OCI-LY7 (cell line): Measurements from ENCODE around the gene PILRA. TPM values are rescaled to one million over a fixed set of nuclear protein-coding genes. Genes with fewer than 3 reads are reported as not detected.

Source experiments
- BruUV-seq: library from RNA; stranded (reverse); fragments of 400-500 nt; replicated peaks from 2 replicates; lab custom pipeline; 2021; lab: Mats Ljungman, UMichigan
- CTCF ChIA-PET: fragments of 300-600 bp; sonication (Branson Sonifier 250); formaldehyde crosslinking; loops from one replicate; lab custom pipeline; 2022; ENCODE audit warnings: antibody characterized with exemption; ENCODE audit not compliant: unreplicated experiment; lab: Charles Lee
- POLR2A ChIA-PET: fragments of 300-600 bp; sonication (Branson Sonifier 250); formaldehyde crosslinking; loops from one replicate; lab custom pipeline; 2022; ENCODE audit warnings: antibody characterized with exemption; lab: Charles Lee
- DNase-seq: peaks from one replicate; pipeline ENCODE4 v3.0.0-alpha.2; 2015; ENCODE audit warnings: low spot score
- H2AFZ ChIP-seq: fragments of 200-600 bp; sonication (generic), shearing (Covaris generic); 2 replicates; pipeline ENCODE4 v1.6.1; 2014; ENCODE audit warnings: mild to moderate bottlenecking, antibody characterized with exemption, low read length, moderate library complexity
- H3K27ac ChIP-seq: fragments of 200-600 bp; sonication (generic); 2 replicates; pipeline ENCODE4 v1.5.1; 2014; ENCODE audit warnings: mixed run types, low read depth, mild to moderate bottlenecking, moderate library complexity, low read length, inconsistent platforms; ENCODE audit not compliant: poor library complexity, severe bottlenecking
- H3K36me3 ChIP-seq: fragments of 200-600 bp; sonication (generic); 2 replicates; pipeline ENCODE4 v1.6.1; 2014; ENCODE audit warnings: mild to moderate bottlenecking, antibody characterized with exemption, low read length, moderate library complexity, mixed read lengths; ENCODE audit not compliant: insufficient read depth
- H3K4me1 ChIP-seq: fragments of 200-600 bp; sonication (generic); 2 replicates; pipeline ENCODE4 v1.5.1; 2014; ENCODE audit warnings: mild to moderate bottlenecking, low read length; ENCODE audit not compliant: insufficient read depth, poor library complexity, severe bottlenecking
- H3K4me2 ChIP-seq: fragments of 200-600 bp; sonication (generic); 2 replicates; pipeline ENCODE4 v1.6.1; 2014; ENCODE audit warnings: mild to moderate bottlenecking, low read length
- H3K4me3 ChIP-seq: fragments of 200-600 bp; sonication (generic); 2 replicates; pipeline ENCODE4 v1.5.1; 2014; ENCODE audit warnings: mild to moderate bottlenecking, low read depth, low read length; ENCODE audit not compliant: poor library complexity, severe bottlenecking
- H3K79me2 ChIP-seq: fragments of 200-600 bp; sonication (generic); 2 replicates; pipeline ENCODE4 v1.6.1; 2016; ENCODE audit warnings: low read depth, mild to moderate bottlenecking, low read length, moderate library complexity, mixed read lengths; ENCODE audit not compliant: insufficient read depth
- H3K9me2 ChIP-seq: fragments of 200-600 bp; sonication (generic); 2 replicates; pipeline ENCODE4 v1.6.1; 2016; ENCODE audit warnings: mild to moderate bottlenecking, low read length, mixed read lengths; ENCODE audit not compliant: insufficient read depth
- H3K9me3 ChIP-seq: fragments of 200-600 bp; sonication (generic); 2 replicates; pipeline ENCODE4 v1.6.1; 2014; ENCODE audit warnings: mild to moderate bottlenecking, mixed run types, low read length, mixed read lengths
- H4K20me1 ChIP-seq: fragments of 200-600 bp; sonication (generic); 2 replicates; pipeline ENCODE4 v1.6.1; 2014; ENCODE audit warnings: mild to moderate bottlenecking, antibody characterized with exemption, low read length, moderate library complexity, mixed read lengths; ENCODE audit not compliant: insufficient read depth
- CTCF ChIP-seq: fragments of 200-600 bp; sonication (generic); conservative IDR thresholded peaks from 2 replicates; pipeline ENCODE4 v1.5.1; 2014; ENCODE audit warnings: mild to moderate bottlenecking, antibody characterized with exemption, low read length, moderate library complexity, mixed read lengths
- EZH2phosphoT487 ChIP-seq: fragments of 200-600 bp; sonication (generic); IDR thresholded peaks from 2 replicates; pipeline ENCODE4 v1.6.1; 2018; ENCODE audit warnings: low read depth, borderline replicate concordance, mild to moderate bottlenecking, mixed run types, antibody characterized with exemption, low read length, moderate library complexity, mixed read lengths
- intact Hi-C: fragments of 100-400 bp; cut with micrococcal nuclease; formaldehyde crosslinking; loops from one replicate; pipeline ENCODE4 v1.10.0; 2022; ENCODE audit not compliant: unreplicated experiment
- total RNA-seq, 2 experiments: library from RNA; depleted of rRNA in 1 of 2; stranded (reverse); fragments of >200 nt in 1 of 2; shearing (Covaris generic) in 1 of 2; gene quantifications; 2 replicates each; pipeline ENCODE4 v1.2.3, GENCODE V29; 2014 to 2022

The PILRA gene
- total RNA-seq, 2 experiments from 2014 or later, result 8.0 to 16.0 TPM

DNA sequence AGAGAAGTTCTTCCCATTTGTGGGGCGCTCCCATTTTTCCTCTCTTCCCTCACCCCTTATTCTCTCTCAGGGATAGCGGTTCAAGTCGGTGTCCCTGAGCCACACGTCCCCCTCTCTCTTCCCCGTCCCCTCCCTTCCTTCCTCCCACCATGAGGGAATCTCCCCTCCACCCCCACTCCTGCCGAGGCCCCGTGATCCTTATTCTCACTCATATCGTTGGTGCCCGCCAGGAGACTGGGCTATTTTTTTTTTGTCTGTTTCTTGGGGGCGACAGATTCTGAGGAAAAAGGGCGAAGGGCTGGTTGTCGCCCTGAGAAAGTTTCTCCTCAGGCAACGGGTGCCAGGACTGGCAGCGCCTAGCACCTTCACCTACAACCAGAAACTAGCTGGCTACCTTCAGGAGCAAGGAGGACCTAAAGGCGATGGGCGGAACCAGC, 54.5 kb downstream of the PILRA start:
- H3K36me3 ChIP-seq, result peaks cover 26% of the 10 kb centered on the region
- peaks cover 36% of the 10 kb centered on the region for H3K4me1 ChIP-seq
- BruUV-seq, result no TSS peak
- peak overlapping the region; percentile 76 for H2AFZ ChIP-seq
- no peaks in the 10 kb centered on the region for H3K9me3 ChIP-seq
- no peak for TF ChIP-seq CTCF
- no peak for TF ChIP-seq EZH2phosphoT487
- peak overlapping the region; percentile 96 for H3K4me2 ChIP-seq
- H3K4me3 ChIP-seq, result peak overlapping the region; percentile 91
- peak overlapping the region; percentile 93 for H3K27ac ChIP-seq
- ChIA-PET CTCF (no interaction called here), POLR2A (interaction anchor here (0.7 to 2.0 kb wide), 9 partner anchors 8 to 157 kb away, joined by 3 to 8 read pairs (median 4); no protein-coding TSS in a partner anchor)
- intact Hi-C loops, result no loop called here
- H3K79me2 ChIP-seq, result peaks cover 29% of the 10 kb centered on the region
- H3K9me2 ChIP-seq, result no peaks in the 10 kb centered on the region
- H4K20me1 ChIP-seq, result peaks cover 9% of the 10 kb centered on the region; the same call in 1 of the 2 replicates
- no peak for DNase-seq

GRCh38 chr7:100428199-100428966, 55.1 kb downstream of the PILRA start, which contains the start of gene ZCWPW1:
ZCWPW1 (minus strand) TSS chr7:100428703; CDS start chr7:100420649, 8,054 bp downstream.
- no peaks in the 10 kb centered on the region for H3K9me3 ChIP-seq
- CTCF ChIA-PET, result no interaction called here
- peak within 1 kb of the TSS; percentile 91 for H3K4me3 ChIP-seq
- H3K79me2 ChIP-seq, result peaks cover 34% of the 10 kb centered on the region
- peaks cover 9% of the 10 kb centered on the region; the same call in 1 of the 2 replicates for H4K20me1 ChIP-seq
- H3K9me2 ChIP-seq, result no peaks in the 10 kb centered on the region
- POLR2A ChIA-PET, result interaction anchor here (0.6 to 2.0 kb wide), 17 partner anchors 9 to 784 kb away, joined by 3 to 8 read pairs (median 4); no protein-coding TSS in a partner anchor
- H3K27ac ChIP-seq, result peak within 1 kb of the TSS; percentile 93
- peak within 1 kb of the TSS; percentile 96 for H3K4me2 ChIP-seq
- peak; percentile 94 for DNase-seq
- BruUV-seq, result TSS peak; percentile 81
- intact Hi-C loops, result no loop called here
- peaks cover 32% of the 10 kb centered on the region for H3K36me3 ChIP-seq
- H3K4me1 ChIP-seq, result peaks cover 37% of the 10 kb centered on the region
- H2AFZ ChIP-seq, result peak within 1 kb of the TSS; percentile 76
- TF ChIP-seq EZH2phosphoT487 (no peak), CTCF (no peak)
